Spleen (tissue), 7 donors: ENCODE measurements around the gene BTBD7.

Experiments
- CTCF ChIP-seq, 11 experiments: fragments of 200-600 bp in 7 of 11; fragments of 450-650 bp in 4 of 11; sonication (generic) in 4 of 11; IDR thresholded peaks in 8 of 11; conservative IDR thresholded peaks in 3 of 11; 1 replicate in 7 of 11; 2 replicates in 4 of 11; pipeline versions ENCODE4 v1.4.0 to v1.8.0; 2016 to 2021; ENCODE audit warnings: antibody characterized with exemption in 11 of 11, inconsistent platforms in 4 of 11, mild to moderate bottlenecking in 1 of 11
- POLR2AphosphoS5 ChIP-seq, 3 donors: sonication (generic); formaldehyde crosslinking; IDR thresholded peaks; one replicate each; pipeline ENCODE4 v1.5.1; 2017; ENCODE audit warnings: antibody characterized with exemption in 3 of 3
- donor health status: DM: no; HTN: no; CAD: no; lungs with moderate emphysema.
- donor health status: DM: no; HTN: no; CAD: no.
- donor health status: DM: no; HTN: no; CAD: no.

- TF ChIP-seq CTCF (IDR thresholded peaks at IDR 0.05 in 8 of 11, conservative IDR thresholded peaks at IDR 0.05 in 3 of 11): no peak
- TF ChIP-seq POLR2AphosphoS5 (IDR thresholded peaks at IDR 0.05): no peak
Observed at GRCh38 chr14:93200553-93200952, 132.3 kb downstream of the BTBD7 start.
